NOMO-1 (cell line): ENCODE results near the gene CHI3L2.
"Not testable (repeated sequence)": the region's sequence is repeated elsewhere in the genome, so short reads cannot be mapped to it uniquely, and the experiment has no call there.

Experiments used
- DNase-seq, 2 experiments: peaks; one replicate each; lab custom pipeline; 2025; ENCODE audit not compliant: unreplicated experiment in 2 of 2; lab: John Stamatoyannopoulos, UW

CHI3L2 gene

GRCh38 chr1:111201275-111202090, 26.0 kb upstream of the CHI3L2 start:
- DNase-seq = no peak

GRCh38 chr1:111202366-111202706, 25.2 kb upstream of the CHI3L2 start:
- no peak for DNase-seq

- peak in 1 of 2 experiments; percentile 13 for DNase-seq
Measured at GRCh38 chr1:111202707-111203623, 24.5 kb upstream of the CHI3L2 start.

GRCh38 chr1:111203681-111204200, 23.8 kb upstream of the CHI3L2 start:
- peak; percentile 85 to 92 for DNase-seq

GRCh38 chr1:111204201-111204982, 23.1 kb upstream of the CHI3L2 start:
- DNase-seq = peak; percentile 65 to 77

GRCh38 chr1:111204983-111205713, 22.4 kb upstream of the CHI3L2 start:
- peak; percentile 69 to 84 for DNase-seq

GRCh38 chr1:111205714-111206050, 21.8 kb upstream of the CHI3L2 start:
- peak in 1 of 2 experiments; percentile 84 for DNase-seq

GRCh38 chr1:111208921-111209320, 18.6 kb upstream of the CHI3L2 start:
- DNase-seq = no peak

- no peak for DNase-seq
Measured at GRCh38 chr1:111209622-111210021, 17.9 kb upstream of the CHI3L2 start.

- DNase-seq = no peak
Measured at GRCh38 chr1:111211921-111212320, 15.6 kb upstream of the CHI3L2 start.

- no peak for DNase-seq
Measured at GRCh38 chr1:111212634-111213335, 14.7 kb upstream of the CHI3L2 start.

GRCh38 chr1:111213412-111213811, 14.1 kb upstream of the CHI3L2 start:
- DNase-seq = peak in 1 of 2 experiments; percentile 8

- DNase-seq = peak in 1 of 2 experiments; percentile 26
Measured at GRCh38 chr1:111214074-111214801, 13.3 kb upstream of the CHI3L2 start.

- no peak for DNase-seq
Measured at GRCh38 chr1:111214884-111215283, 12.6 kb upstream of the CHI3L2 start.

GRCh38 chr1:111215285-111215684, 12.2 kb upstream of the CHI3L2 start:
- not testable (repeated sequence) for DNase-seq

- DNase-seq = peak in 1 of 2 experiments; percentile 42
Measured at GRCh38 chr1:111216751-111217150, 10.8 kb upstream of the CHI3L2 start.

- no peak for DNase-seq
Measured at GRCh38 chr1:111217183-111217910, 10.2 kb upstream of the CHI3L2 start.
